Measurements from ENCODE around the gene OR5K3.
"Not testable (repeated sequence)": the region's sequence is repeated elsewhere in the genome, so short reads cannot be mapped to it uniquely, and the experiment has no call there.

The OR5K3 gene, protein sequence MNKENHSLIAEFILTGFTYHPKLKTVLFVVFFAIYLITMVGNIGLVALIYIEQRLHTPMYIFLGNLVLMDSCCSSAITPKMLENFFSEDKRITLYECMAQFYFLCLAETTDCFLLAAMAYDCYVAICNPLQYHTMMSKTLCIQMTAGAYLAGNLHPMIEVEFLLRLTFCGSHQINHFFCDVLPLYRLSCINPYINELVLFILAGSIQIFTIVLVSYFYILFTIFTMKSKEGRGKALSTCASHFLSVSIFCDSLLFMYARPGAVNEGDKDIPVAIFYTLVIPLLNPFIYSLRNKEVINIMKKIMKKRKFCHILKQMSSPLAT
- 0 reads per million in 2 donors for total RNA-seq

GRCh38 chr3:98390366-98390765 lies at the start of gene OR5K3:
Gene OR5K3 (plus strand): TSS chr3:98390666. CDS start chr3:98390666, 0 bp downstream.
- no peak for DNase-seq

DNA sequence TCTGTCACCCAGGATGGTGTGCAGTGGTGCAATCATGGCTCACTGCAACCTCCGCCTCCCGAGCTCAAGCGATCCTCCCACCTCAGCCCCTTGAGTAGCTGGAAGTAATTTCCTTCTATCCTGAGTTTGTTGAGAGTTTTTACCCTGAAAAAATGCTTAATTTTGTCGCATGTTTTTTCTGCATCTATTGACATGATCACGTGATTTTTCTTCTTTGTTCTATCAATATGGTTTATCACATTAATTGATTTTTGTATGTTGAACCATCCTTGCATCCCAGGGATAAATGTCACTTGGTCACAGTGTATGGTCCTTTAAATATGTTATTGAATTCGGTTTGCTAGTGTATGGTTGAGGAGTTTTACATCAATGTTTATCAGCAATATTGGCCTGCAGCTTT lies 48.7 kb upstream of the OR5K3 start:
- DNase-seq = no peak

DNA sequence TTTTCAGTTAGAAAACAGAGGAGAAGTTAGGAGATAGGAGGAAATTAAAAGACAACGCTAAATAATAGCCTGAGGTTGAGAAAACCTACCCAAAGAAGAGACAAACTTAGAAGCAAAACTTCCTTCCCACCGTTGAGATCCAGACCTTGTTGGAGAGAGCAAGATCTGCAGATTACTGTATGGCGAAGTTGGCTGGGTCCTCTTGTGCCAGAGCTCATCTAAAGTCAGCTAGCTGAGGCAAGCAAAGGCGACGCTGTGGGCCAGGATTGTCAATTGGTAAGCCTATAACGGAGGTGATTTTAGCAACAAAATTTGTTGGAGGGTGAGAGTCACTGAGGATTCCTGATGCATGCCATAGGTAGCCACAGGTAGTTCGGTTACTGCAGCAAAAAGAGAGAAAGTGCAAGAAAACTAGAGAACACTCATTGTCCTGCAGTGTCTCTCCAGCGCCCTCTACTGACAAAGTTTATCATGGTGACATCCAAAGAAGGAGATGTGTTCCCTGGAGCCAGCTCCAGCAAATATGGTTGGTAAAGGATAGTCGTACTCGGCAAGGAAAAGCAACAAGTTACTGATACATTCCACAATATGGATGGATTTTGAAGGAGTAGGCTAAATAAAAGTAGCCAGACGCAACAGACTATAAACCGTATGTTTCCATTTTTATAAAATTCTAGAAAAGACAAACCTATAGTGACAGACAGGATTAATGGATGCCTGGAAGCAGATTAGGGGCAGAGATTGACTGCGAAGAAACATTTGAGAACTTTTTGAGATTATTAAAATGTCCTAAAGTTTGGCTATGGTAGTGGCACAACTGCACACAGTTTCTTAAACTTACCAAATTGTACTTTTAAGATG lies 46.6 kb upstream of the OR5K3 start:
- DNase-seq = peak in 1 of 5 experiments; percentile 65

GRCh38 chr3:98350082-98350481 lies 40.4 kb upstream of the OR5K3 start:
- DNase-seq = no peak

GRCh38 chr3:98353554-98353953 lies 36.9 kb upstream of the OR5K3 start, which contains the start of gene OR5K4:
Gene OR5K4 (plus strand): TSS chr3:98353854. CDS start chr3:98353854, 0 bp downstream.
- no peak for DNase-seq

DNA sequence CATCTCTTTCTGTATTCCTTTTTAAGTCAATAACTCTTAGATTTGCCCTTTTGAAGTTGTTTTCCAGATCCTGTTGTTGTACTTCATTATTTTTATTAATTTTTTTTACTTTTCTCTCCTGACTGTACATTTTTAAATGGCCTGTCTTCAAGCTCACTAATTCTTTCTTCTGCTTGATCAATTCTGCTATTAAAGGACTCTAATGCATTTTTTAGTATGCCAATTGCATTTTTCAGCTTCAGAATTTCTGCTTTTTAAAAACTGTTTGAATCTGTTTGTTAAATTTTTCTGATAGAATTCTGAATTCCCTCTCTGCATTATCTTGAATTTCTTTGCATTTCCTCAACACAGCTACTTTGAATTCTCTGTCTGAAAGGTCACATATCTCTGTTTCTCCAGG lies 31.2 kb upstream of the OR5K3 start:
- no peak for DNase-seq

DNA sequence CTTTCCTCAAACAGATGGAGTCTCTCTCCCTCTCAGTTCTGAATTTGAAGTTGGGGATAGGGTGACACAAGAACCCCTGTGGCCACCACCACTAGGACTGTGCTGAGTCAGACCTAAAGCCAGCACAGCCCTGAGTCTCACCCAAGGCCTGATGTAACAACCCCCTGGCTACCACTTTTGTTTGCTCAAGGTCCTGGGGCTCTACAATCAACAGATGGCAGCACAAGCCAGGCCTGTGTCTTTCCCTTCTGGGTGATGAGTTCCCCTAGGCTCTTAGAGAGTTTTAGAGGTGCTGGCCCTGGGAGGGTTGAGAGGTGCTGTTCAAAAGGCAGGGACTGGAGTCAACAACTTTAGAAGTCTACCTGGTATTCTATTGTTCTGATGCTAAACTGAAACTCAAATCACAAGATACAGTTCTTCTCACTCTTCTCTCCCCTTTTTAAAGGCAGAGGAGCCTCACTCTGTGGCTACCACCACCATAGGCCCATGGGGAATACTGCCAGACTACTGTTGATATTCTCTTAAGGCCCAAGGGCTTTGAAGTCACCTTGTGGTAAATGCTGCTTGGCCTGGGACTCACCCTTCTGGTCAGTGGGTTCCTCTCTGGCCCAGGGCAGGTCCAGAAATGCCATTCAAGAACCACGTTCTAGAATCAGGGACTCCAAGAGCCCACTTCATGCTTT lies 30.3 kb upstream of the OR5K3 start:
- DNase-seq = peak in 1 of 5 experiments; percentile 66

DNA sequence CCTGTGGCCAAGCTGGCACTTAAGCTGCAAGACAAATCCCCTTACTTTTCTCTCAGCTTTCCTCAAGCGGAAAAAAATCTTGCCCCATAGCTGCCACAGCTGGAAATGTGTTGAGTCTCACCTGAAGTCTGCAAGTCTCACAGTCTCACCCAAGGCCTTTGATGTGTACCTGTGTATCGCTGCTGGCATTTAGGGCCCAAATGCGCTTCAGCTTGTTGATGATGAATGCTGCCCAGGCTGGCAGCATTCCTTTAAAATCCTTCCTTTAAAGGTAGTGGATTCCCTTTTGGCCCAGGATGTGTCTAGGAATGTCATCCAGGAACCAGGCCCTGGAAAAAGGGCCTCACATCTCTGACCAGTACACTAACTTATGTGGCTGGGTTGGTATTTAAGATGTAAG lies 29.8 kb upstream of the OR5K3 start:
- DNase-seq = no peak

GRCh38 chr3:98361289-98361688 lies 29.2 kb upstream of the OR5K3 start:
- peak in 1 of 5 experiments; percentile 22 for DNase-seq

DNA sequence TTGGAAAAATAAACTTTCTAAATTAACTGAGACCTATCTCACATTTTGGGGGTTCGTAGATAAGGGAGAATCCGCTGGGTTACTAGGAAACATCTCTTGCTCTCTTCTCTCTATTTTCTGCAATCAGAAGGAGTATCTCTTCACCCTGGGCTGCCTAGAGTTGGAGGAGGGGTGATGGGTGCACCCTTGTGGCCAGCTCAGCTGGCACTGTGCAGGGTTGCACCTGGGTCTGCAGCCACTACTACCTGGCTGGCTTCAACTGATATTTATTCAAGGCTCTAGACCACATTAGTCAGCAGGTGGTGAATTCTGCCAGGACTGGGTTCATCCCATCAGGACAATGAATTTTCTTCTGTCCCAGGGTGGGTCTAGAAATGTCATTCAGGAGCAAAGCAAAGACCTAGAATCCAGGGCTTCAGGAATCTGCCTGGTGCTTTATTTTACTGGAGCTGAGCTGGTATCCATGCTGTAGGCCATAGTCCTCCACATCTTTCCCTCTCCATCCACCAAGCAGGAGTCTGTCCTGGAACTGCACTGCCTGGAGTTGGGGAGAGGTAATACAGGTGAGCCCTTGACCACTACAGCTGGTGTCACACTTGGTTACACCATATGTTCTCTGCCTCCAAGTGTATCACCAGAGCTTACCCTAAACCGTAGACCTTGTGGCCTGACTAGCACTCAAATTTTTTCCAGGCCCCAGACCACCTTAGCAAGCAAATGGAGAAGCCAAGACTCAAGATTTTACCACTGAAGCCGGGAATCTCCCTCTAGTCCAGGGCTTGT lies 22.8 kb upstream of the OR5K3 start:
- DNase-seq = no peak

- no peak for DNase-seq
These were observed 19.3 kb upstream of the OR5K3 start for GRCh38 chr3:98371186-98371585.

- DNase-seq = no peak
These were observed 18.6 kb upstream of the OR5K3 start for GRCh38 chr3:98371853-98372252.

GRCh38 chr3:98372445-98372844 lies 18.0 kb upstream of the OR5K3 start:
- no peak for DNase-seq

DNA sequence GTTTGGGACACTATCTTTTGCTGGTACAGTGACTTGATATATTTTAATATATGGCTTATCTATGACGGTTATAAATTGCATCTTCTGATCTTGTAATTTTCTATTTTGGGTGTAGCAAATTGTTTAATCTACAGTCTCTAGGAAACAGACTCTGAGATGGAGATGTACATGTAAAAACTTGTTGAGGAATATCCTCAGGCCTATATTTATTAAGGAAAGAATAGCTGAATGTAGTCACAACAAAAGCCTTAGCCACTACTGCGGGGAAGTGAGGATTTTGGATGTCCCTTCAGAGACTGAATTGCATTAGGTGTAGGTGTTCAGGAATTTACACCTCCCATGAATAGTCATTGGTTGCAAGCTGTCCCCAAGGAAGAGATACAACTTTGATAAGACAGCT lies 13.8 kb upstream of the OR5K3 start:
- no peak for DNase-seq

- no peak for DNase-seq
These were observed 2.3 kb upstream of the OR5K3 start for GRCh38 chr3:98388147-98388546.

- DNase-seq = no peak
These were observed 4.6 kb downstream of the OR5K3 start for GRCh38 chr3:98395101-98395500.

DNA sequence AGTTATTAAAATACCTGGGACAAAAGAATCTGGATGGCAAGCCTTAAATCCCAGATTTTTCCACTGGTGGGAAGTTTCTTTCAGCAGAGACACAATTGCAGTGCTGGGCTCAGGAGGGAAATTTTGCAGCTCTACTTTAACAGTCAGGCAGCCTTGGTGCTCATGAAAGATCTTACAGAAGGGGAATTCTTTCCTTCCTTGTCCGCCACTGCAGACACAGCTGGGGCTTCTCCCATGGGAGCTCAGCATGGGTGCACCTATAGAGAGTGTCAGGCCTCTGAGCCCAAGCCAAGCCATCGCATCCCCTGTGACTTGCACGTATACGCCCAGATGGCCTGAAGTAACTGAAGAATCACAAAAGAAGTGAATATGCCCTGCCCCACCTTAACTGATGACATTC lies 6.0 kb downstream of the OR5K3 start:
- not testable (repeated sequence) for DNase-seq

DNA sequence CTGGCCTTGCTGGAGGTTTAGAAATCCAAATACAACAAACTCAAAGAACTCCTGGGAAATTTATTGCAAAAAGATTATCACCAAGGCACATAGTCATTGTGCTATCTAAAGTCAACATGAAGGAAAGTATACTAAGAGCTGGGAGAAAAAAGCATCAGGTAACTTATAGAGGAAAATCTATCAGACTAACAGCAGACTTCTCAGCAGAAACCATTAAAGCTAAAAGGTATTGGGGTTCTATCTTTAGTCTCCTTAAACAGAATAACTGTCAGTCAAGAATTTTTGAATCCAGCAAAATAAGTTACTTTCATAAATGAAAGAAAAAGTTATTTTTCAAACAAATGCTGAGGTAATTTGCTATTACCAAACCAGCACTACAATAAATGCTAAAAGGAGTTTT lies 8.0 kb downstream of the OR5K3 start:
- DNase-seq = no peak

DNA sequence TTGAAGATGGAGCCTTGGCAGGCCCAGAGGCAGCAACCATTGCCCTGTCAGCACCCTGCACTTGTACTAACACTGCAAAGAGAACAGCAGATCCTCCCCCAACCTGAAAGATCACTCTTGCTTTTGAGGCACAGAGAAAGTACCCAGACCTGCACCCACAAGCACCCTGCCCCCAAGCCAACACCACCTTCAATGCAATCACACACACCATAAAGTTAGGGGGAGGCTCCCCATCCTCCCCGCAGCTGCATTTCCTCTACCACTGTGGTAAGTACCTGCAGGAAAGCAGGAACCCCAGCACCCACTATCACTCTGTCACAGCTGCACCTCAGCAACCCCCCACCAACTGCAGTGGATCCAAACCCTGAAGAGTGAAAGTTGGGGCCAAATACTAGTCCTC lies 12.0 kb downstream of the OR5K3 start:
- peak in 1 of 5 experiments; percentile 15 for DNase-seq

DNA sequence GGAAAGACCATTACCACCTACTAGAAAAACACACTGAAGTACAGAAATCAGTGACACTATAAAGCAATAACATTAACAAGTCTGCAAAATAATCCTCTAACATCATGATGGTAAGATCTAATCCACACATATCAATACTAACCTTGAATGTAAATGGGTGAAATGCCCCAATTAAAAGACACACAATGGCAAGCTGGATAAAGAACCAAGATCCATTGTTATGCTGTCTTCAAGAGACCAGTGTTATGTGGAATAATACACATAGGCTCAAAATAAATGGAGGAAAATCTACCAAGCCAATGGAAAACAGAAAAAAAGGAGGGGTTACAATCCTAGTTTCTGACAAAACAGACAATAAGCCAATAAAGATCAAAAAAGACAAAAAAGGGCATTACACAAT lies 13.5 kb downstream of the OR5K3 start:
- no peak for DNase-seq

DNA sequence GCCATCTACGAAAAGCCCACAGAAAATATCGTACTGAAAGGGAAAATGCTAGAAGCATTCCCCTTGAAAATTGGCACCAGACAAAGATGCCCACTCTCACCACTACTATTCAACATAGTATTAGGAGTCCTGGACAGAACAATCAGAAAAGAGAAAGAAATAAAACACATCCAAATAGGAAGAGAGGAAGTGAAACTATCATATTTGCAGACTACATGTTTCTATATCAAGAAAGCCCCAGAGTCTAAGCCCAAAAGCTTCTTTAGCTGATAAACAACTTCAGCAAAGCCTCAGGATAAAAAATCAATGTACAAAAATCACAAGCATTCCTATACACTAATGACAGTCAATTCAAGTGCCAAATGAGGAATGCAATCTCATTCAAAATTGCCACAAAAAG lies 15.6 kb downstream of the OR5K3 start:
- no peak for DNase-seq

DNA sequence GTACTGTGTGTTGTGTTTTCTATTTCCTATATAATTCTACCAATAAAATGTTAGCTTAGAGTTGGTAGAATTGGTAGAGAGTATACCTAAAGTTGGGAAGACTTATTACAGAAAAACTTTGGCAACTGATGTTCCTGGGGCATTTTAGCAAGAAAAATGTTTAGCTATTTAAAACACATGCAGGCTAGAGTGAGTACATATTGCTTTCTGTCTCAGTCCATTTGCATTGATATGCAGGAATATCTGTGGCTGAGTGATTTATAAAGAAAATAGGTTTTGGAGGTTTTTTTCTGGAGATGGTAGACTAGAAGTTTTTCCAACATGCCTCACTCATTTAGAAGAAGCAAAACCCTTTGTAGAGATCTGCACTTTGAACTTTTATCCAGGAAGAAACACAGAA lies 42.1 kb downstream of the OR5K3 start:
- DNase-seq = no peak

DNA sequence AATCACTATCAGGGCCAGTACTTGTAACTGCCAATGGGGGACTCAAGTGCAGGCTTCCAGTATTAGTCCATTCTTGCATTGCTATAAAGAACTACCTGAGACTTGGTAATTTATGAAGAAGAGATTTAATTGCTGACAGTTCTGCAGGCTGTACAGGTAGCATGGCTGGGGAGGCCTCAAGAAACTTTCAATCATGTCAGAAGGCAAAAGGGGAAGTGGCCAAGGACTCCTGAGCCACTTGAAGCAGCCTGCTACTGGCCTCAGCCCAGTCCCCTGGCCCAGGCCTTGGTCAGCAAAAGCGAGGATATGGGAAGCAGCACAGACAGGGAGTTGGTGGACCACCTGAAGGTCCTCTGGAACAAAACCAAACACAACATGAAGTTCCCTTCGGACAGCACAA lies 43.3 kb downstream of the OR5K3 start:
- no peak for DNase-seq

Measured in T-helper 2 cell (primary cell).